ENCODE measurements around the gene C5.

C5 gene

GRCh38 chr9:120938851-120939250 lies 111.2 kb downstream of the C5 start:
- DNase-seq: no peak

GRCh38 chr9:120937596-120937995 lies 112.5 kb downstream of the C5 start:
- no peak for DNase-seq

- DNase-seq: no peak
Measured at GRCh38 chr9:120937127-120937526, 112.9 kb downstream of the C5 start.

GRCh38 chr9:120936764-120937122 lies 113.3 kb downstream of the C5 start:
- DNase-seq: no peak

- DNase-seq: peak; percentile 87
Measured at GRCh38 chr9:120936011-120936763, 113.9 kb downstream of the C5 start.

- DNase-seq: no peak
Measured at GRCh38 chr9:120935383-120935857, 114.7 kb downstream of the C5 start.

GRCh38 chr9:120934281-120934680 lies 115.8 kb downstream of the C5 start:
- no peak for DNase-seq

- no peak for DNase-seq
Measured at GRCh38 chr9:120933310-120934055, 116.6 kb downstream of the C5 start.

- DNase-seq: no peak
Measured at GRCh38 chr9:120932086-120932823, 117.8 kb downstream of the C5 start.

- peak; percentile 56 for DNase-seq
Measured at GRCh38 chr9:120931231-120932085, 118.6 kb downstream of the C5 start.

- no peak for DNase-seq
Measured at GRCh38 chr9:120929229-120929791, 120.8 kb downstream of the C5 start.

- peak; percentile 59 for DNase-seq
Measured at GRCh38 chr9:120928483-120929228, 121.4 kb downstream of the C5 start.

GRCh38 chr9:120928015-120928482 lies 122.0 kb downstream of the C5 start:
- DNase-seq: no peak

- DNase-seq: no peak
Measured at GRCh38 chr9:120927269-120928014, 122.6 kb downstream of the C5 start.

GRCh38 chr9:120926397-120926928 lies 123.6 kb downstream of the C5 start, which contains the start of gene TRAF1:
Gene TRAF1 (minus strand): TSS chr9:120926796. CDS start chr9:120926075, 721 bp downstream.
- DNase-seq: no peak

GRCh38 chr9:120925535-120926396 lies 124.3 kb downstream of the C5 start:
- peak; percentile 77 for DNase-seq

GRCh38 chr9:120924698-120925534 lies 125.2 kb downstream of the C5 start:
- no peak for DNase-seq

Measured in effector CD4-positive, alpha-beta T cell (primary cell).